SK-N-DZ (cell line): ENCODE results near the gene SPOCK1.

Source experiments
- DNase-seq: peaks from one replicate; pipeline ENCODE4 v3.0.0-alpha.2; 2015; ENCODE audit warnings: low spot score

The SPOCK1 gene

GRCh38 chr5:137199966-137200365 lies 299.2 kb downstream of the SPOCK1 start:
- DNase-seq, result no peak

GRCh38 chr5:137199201-137199600 lies 299.9 kb downstream of the SPOCK1 start:
- DNase-seq, result no peak

GRCh38 chr5:137195483-137195882 lies 303.6 kb downstream of the SPOCK1 start:
- no peak for DNase-seq

- no peak for DNase-seq
These were observed 304.8 kb downstream of the SPOCK1 start for GRCh38 chr5:137194300-137194699.

GRCh38 chr5:137192293-137192743 lies 306.8 kb downstream of the SPOCK1 start:
- DNase-seq, result no peak

GRCh38 chr5:137191179-137191578 lies 307.9 kb downstream of the SPOCK1 start:
- no peak for DNase-seq

GRCh38 chr5:137190441-137190840 lies 308.7 kb downstream of the SPOCK1 start:
- no peak for DNase-seq

GRCh38 chr5:137190031-137190430 lies 309.1 kb downstream of the SPOCK1 start:
- DNase-seq, result no peak

- no peak for DNase-seq
These were observed 310.6 kb downstream of the SPOCK1 start for GRCh38 chr5:137188566-137188965.

- no peak for DNase-seq
These were observed 312.2 kb downstream of the SPOCK1 start for GRCh38 chr5:137186759-137187461.

- no peak for DNase-seq
These were observed 313.9 kb downstream of the SPOCK1 start for GRCh38 chr5:137185193-137185592.

- no peak for DNase-seq
These were observed 314.4 kb downstream of the SPOCK1 start for GRCh38 chr5:137184734-137185133.

GRCh38 chr5:137182576-137182975 lies 316.6 kb downstream of the SPOCK1 start:
- DNase-seq, result no peak

- peak; percentile 88 for DNase-seq
These were observed 317.5 kb downstream of the SPOCK1 start for GRCh38 chr5:137181667-137182066.

- DNase-seq, result peak; percentile 42
These were observed 319.9 kb downstream of the SPOCK1 start for GRCh38 chr5:137179203-137179602.

- no peak for DNase-seq
These were observed 322.5 kb downstream of the SPOCK1 start for GRCh38 chr5:137176609-137177008.

GRCh38 chr5:137176126-137176525 lies 323.0 kb downstream of the SPOCK1 start:
- no peak for DNase-seq

GRCh38 chr5:137174196-137174595 lies 324.9 kb downstream of the SPOCK1 start:
- DNase-seq, result no peak

GRCh38 chr5:137172258-137172657 lies 326.9 kb downstream of the SPOCK1 start:
- no peak for DNase-seq

GRCh38 chr5:137167187-137167586 lies 331.9 kb downstream of the SPOCK1 start:
- DNase-seq, result no peak

- no peak for DNase-seq
These were observed 334.2 kb downstream of the SPOCK1 start for GRCh38 chr5:137164961-137165360.

- DNase-seq, result no peak
These were observed 334.6 kb downstream of the SPOCK1 start for GRCh38 chr5:137164536-137164935.

GRCh38 chr5:137158691-137159090 lies 340.4 kb downstream of the SPOCK1 start:
- DNase-seq, result no peak

GRCh38 chr5:137156180-137156579 lies 342.9 kb downstream of the SPOCK1 start:
- no peak for DNase-seq
